ENCODE measurements around the gene CERS6.

CERS6 gene

GRCh38 chr2:168567836-168568235 is 111.8 kb downstream of the CERS6 start:
- DNase-seq (ENCODE audit: low read depth, low spot score): no peak
- POLR2A ChIA-PET: no interaction called here

GRCh38 chr2:168568476-168569267 is 112.6 kb downstream of the CERS6 start:
- no peak for DNase-seq (ENCODE audit: low read depth, low spot score)
- no peak overlapping the region for H3K4me3 ChIP-seq (ENCODE audit: low read depth, low read length)
- CTCF ChIA-PET: no interaction called here
- POLR2A ChIA-PET: no interaction called here
- TF ChIP-seq CTCF (IDR thresholded peaks at IDR 0.05; ENCODE audit: insufficient read depth, low read length, missing control alignments): no peak

More at GRCh38 chr2:168567836-168568235, 111.8 kb downstream of the CERS6 start:
- H3K4me3 ChIP-seq (ENCODE audit: low read depth, low read length): no peak overlapping the region
- CTCF ChIA-PET: no interaction called here
- TF ChIP-seq CTCF (IDR thresholded peaks at IDR 0.05; ENCODE audit: insufficient read depth, low read length, missing control alignments): no peak

- no peak overlapping the region for H3K4me3 ChIP-seq (ENCODE audit: low read depth, low read length)
- POLR2A ChIA-PET: no interaction called here
- CTCF ChIA-PET: no interaction called here
- DNase-seq (ENCODE audit: low read depth, low spot score): no peak
- no peak for TF ChIP-seq CTCF (IDR thresholded peaks at IDR 0.05; ENCODE audit: insufficient read depth, low read length, missing control alignments)
These were observed 115.0 kb downstream of the CERS6 start for GRCh38 chr2:168571061-168571460.

GRCh38 chr2:168573128-168573903 is 117.2 kb downstream of the CERS6 start:
- no peak for DNase-seq (ENCODE audit: low read depth, low spot score)
- POLR2A ChIA-PET: no interaction called here
- no peak for TF ChIP-seq CTCF (IDR thresholded peaks at IDR 0.05; ENCODE audit: insufficient read depth, low read length, missing control alignments)
- CTCF ChIA-PET: interaction anchor here (1.3 kb wide), 1 partner anchor 12 kb away, joined by 3 read pairs; no protein-coding TSS in a partner anchor
- no peak overlapping the region for H3K4me3 ChIP-seq (ENCODE audit: low read depth, low read length)

GRCh38 chr2:168574856-168575630 is 119.0 kb downstream of the CERS6 start:
- H3K4me3 ChIP-seq (ENCODE audit: low read depth, low read length): no peak overlapping the region
- ChIA-PET POLR2A (no interaction called here), CTCF (interaction anchor here (0.9 kb wide), 1 partner anchor 144 kb away, joined by 3 read pairs; no protein-coding TSS in a partner anchor)
- no peak for TF ChIP-seq CTCF (IDR thresholded peaks at IDR 0.05; ENCODE audit: insufficient read depth, low read length, missing control alignments)
- DNase-seq (ENCODE audit: low read depth, low spot score): no peak

- CTCF ChIA-PET: no interaction called here
These were observed 121.8 kb downstream of the CERS6 start for GRCh38 chr2:168577885-168578284.

More at GRCh38 chr2:168577885-168578284, 121.8 kb downstream of the CERS6 start:
- POLR2A ChIA-PET: no interaction called here
- TF ChIP-seq CTCF (IDR thresholded peaks at IDR 0.05; ENCODE audit: insufficient read depth, low read length, missing control alignments): no peak
- no peak overlapping the region for H3K4me3 ChIP-seq (ENCODE audit: low read depth, low read length)
- DNase-seq (ENCODE audit: low read depth, low spot score): no peak
